ENCODE measurements around the gene TIGD2.

The TIGD2 gene

GRCh38 chr4:89110986-89111832, at the start of gene TIGD2:
TIGD2 (plus strand) TSS chr4:89111533; CDS start chr4:89112975, 1,442 bp downstream.
- DNase-seq (ENCODE audit: low read depth in 2 of 2), result peak; percentile 76 to 80

GRCh38 chr4:89064848-89065247, 46.5 kb upstream of the TIGD2 start:
- DNase-seq (ENCODE audit: low read depth in 2 of 2), result no peak

- DNase-seq (ENCODE audit: low read depth in 2 of 2), result no peak
Observed at GRCh38 chr4:89067417-89067816, 43.9 kb upstream of the TIGD2 start.

DNA sequence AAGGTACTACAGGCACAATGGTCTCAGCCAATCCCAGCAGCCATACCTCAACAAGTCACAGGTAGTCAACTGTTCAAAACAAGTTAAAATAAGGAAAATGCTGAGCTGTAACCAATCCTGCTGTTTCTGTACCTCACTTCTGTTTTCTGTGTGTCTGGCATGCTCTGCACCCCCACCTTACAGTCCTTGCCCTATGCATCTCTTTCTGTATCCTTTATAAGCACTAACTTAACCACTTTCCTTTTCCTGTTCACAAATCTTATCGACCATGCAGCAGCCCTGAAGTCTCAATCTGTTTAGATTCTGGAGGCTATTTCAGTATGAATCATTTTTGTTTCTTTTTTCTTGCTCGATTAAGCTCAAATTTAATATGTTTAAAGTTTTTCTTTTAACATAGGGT, 41.9 kb upstream of the TIGD2 start:
- DNase-seq (ENCODE audit: low read depth in 2 of 2), result no peak

- no peak for DNase-seq (ENCODE audit: low read depth in 2 of 2)
Observed at GRCh38 chr4:89070041-89070440, 41.3 kb upstream of the TIGD2 start.

- DNase-seq (ENCODE audit: low read depth in 2 of 2), result no peak
Observed at GRCh38 chr4:89071311-89071710, 40.0 kb upstream of the TIGD2 start.

DNA sequence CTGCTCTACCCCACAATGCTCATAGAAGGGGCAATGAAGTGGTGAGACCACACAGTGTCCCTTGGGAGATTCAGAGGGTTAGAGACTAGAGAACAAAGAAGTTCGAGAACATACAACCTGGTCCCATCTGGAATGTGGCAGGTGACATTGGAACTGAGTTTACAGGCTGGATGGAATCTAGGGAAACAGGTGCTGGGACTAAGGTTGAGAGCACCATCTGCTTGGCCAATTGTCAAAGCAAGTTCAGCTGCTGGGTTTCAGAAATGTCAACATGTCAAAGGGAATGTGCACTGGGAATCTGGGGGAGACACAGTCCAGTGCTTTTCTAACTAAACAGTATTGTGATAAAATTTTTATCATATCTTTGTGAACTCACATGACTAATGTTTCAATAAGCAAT, 38.4 kb upstream of the TIGD2 start:
- no peak for DNase-seq (ENCODE audit: low read depth in 2 of 2)

- DNase-seq (ENCODE audit: low read depth in 2 of 2), result no peak
Observed at GRCh38 chr4:89077761-89078160, 33.6 kb upstream of the TIGD2 start.

- DNase-seq (ENCODE audit: low read depth in 2 of 2), result no peak
Observed at GRCh38 chr4:89078300-89078699, 33.0 kb upstream of the TIGD2 start.

DNA sequence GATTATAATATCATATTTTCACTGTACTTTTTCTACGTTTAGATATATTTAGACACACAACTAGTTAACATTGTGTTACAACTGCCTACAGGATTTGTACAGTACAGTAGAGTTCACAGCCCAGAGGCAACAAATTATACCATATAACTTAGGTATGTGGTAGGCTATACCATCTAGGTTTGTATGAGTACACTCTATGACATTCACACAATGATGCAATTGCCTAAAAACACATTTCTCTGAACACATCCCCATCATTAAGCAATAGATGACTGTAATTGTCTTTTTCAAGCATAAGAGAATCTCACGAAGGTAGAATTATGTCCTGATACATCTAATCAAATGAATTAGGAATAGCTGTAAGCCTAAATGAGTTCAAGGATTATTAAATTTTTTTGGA, 12.3 kb upstream of the TIGD2 start:
- DNase-seq (ENCODE audit: low read depth in 2 of 2), result no peak

- DNase-seq (ENCODE audit: low read depth in 2 of 2), result no peak
Observed at GRCh38 chr4:89099471-89099870, 11.9 kb upstream of the TIGD2 start.

DNA sequence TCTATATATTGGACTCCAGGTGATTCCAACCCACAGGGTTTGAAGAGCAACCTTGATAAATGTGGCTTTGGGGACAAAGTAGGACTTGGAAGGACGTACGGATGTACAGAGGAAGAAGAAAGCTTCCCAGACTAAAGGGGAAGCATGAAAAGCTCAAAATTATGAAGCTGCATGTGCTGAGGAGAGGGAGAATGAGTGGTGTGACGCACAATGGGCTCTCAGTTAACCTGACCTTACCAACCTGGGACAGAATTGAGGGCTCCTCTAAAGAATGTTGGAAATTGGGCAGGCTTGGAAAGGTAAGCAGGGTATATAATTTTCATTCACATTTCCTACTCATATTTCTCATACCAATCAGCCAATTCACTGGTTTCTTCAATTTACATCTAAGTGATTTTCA, 10.5 kb upstream of the TIGD2 start:
- no peak for DNase-seq (ENCODE audit: low read depth in 2 of 2)

DNA sequence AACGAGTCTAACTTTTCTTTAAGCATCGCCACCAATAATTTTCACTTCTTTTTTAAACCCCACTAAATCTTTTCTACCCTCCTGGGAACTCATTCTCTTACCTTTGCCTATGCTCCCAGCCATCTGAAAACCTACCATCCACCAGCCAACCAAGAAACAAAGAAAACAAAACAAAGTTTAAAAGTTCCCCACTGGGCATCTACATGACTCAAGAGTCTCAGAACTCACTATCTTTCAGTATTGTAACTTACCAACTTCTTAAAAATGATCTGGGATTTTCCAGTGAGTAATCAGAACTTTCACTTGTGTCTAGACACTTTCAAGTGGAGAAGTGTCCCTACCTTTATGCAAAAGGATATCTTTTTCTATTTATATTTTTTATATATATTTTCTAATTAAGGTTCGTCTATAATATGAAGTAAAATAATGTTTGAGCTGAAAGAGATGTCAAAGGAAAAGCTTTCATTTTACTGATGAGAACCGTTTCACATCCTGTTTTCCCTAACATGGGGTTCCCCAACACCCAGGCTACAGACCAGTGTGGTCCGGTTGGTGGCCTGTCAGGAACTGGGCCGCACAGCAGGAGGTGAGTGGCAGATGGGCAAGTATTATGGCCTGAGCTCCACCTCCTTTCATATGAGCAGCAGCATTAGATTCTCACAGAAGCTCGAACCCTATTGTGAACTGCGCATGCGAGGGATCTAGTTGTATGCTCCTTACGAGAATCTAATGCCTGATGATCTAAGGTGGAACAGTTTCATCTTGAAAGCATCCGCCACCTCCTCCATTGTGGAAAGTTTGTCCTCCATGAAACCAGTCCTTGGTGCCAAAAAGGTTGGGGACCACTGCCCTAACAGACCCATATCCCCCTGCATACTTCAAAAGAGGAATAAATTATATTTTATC, 9.8 kb upstream of the TIGD2 start:
- DNase-seq (ENCODE audit: low read depth in 2 of 2), result no peak

GRCh38 chr4:89105726-89106125, 5.6 kb upstream of the TIGD2 start:
- DNase-seq (ENCODE audit: low read depth in 2 of 2), result no peak

- no peak for DNase-seq (ENCODE audit: low read depth in 2 of 2)
Observed at GRCh38 chr4:89108091-89108490, 3.2 kb upstream of the TIGD2 start.

DNA sequence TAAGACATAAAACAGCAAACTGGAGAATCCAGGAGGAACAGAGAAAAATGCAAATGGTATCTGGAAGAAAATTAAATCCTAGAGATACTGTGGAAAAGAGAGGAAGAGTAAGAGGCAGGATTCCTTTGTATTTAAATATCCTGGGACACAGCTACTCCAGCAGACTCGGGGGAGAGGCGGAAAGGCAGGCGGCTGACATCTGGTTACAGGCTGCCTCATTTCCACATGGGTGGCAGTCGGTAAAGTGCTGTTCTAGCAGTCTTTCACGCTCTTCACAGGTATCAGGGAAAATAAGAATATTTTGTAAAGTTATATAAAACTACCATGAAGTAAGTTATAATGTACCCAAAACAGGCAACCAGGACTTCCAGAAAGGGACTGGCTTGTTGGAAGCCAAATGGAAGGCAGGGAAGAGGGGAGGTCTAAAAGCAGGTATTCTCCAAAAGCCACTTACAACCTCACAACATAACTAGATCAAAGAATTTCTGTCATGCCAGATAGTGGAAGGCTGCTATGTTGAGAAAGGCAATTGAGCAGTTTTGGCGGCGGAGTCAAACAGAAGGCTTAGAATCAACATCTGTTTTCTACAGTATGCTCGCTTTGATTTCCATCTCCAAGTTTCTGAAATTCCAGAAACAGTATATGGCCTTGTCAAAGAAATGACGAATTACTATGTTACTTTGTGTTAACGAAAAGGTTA, 1.3 kb upstream of the TIGD2 start:
- no peak for DNase-seq (ENCODE audit: low read depth in 2 of 2)

DNA sequence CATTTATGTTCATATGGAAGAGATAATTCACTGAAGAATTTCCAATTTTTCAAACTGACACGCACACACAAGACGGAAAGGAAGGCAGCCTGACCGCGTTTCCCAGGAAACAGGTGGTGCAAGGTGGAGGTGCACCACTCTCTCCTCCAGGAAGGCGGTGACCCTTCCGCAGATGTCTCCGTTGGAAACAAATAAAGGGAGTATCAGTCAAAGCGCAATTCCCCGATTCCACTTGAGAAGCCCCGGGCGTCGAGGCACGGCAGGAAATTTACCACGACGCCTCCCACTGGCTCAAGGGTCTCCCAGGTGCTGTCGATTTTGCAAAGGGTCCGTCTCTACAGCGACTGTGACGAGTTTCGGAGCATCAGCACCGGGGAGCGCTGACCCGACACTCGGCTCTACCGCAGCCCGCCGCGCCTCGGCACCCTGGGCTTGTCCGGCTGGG, 770 bp upstream of the TIGD2 start:
- no peak for DNase-seq (ENCODE audit: low read depth in 2 of 2)

GRCh38 chr4:89111833-89112563, 665 bp downstream of the TIGD2 start:
- no peak for DNase-seq (ENCODE audit: low read depth in 2 of 2)

DNA sequence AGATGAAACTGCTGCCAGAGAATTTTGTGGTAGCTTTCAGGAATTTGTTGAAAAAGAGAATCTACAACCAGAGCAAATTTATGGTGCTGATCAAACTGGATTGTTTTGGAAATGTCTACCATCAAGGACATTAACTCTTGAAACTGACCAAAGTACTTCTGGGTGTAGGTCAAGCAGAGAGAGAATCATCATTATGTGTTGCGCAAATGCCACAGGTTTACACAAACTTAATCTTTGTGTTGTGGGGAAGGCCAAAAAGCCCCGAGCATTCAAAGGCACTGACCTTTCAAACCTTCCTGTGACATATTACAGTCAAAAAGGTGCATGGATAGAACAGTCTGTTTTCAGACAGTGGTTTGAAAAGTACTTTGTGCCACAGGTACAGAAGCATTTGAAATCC, 2.1 kb downstream of the TIGD2 start:
- DNase-seq (ENCODE audit: low read depth in 2 of 2), result no peak

DNA sequence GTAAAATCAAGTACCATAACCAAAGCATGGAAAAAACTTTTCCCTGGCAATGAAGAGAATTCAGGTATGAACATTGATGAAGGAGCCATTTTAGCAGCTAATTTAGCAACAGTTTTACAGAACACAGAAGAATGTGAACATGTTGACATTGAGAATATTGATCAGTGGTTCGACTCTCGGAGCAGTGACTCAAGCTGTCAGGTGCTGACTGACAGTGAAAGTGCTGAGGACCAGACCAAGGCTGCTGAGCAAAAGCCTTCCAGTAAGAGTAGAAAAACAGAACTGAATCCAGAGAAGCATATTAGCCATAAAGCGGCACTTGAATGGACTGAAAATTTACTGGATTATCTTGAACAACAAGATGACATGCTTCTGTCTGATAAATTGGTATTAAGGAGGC, 2.8 kb downstream of the TIGD2 start:
- no peak for DNase-seq (ENCODE audit: low read depth in 2 of 2)

DNA sequence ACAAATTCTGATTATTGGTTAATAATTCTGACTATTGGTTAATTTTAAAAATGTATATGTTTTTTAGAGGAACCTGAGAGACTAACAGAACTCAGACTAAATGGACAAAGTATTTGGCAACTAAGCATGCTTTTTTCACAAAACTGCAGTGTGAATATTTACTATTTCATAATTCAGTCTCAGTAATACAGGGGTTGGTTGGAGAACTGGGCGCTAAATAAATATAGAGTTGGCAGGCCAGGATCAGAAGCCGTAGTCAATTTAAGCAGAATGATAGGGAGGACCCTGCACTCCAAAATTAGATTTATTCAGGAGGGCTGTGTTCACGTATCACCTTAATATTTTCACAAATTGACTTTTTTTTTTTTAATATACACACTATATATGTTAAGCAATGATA, 5.8 kb downstream of the TIGD2 start:
- DNase-seq (ENCODE audit: low read depth in 2 of 2), result no peak

All from activated CD8-positive, alpha-beta memory T cell treated with anti-CD3 and anti-CD28 coated beads for 4 hours (primary cell).